CD8-positive, alpha-beta memory T cell (primary cell): ENCODE measurements around the gene CHID1. TPM values are rescaled to one million over a fixed set of nuclear protein-coding genes. Genes with fewer than 3 reads are reported as not detected.

Experiments used
- CTCF ChIA-PET: fragments of 350-600 bp; sonication (Branson Sonifier 250); formaldehyde crosslinking; loops from one replicate; lab custom pipeline; 2021; ENCODE audit warnings: antibody characterized with exemption; lab: Charles Lee
- POLR2A ChIA-PET: fragments of 350-600 bp; sonication (Branson Sonifier 250); formaldehyde crosslinking; loops from one replicate; lab custom pipeline; 2021; ENCODE audit warnings: antibody characterized with exemption; lab: Charles Lee
- DNase-seq, 5 donors: peaks; one replicate each; pipeline versions ENCODE4 v3.0.0 to v3.0.0-alpha.2; 2020 to 2022; ENCODE audit warnings: mixed read lengths in 1 of 5
- H3K27ac ChIP-seq: one replicate; pipeline ENCODE4 v1.7.0; 2013; ENCODE audit warnings: low read depth, mild to moderate bottlenecking, low read length, moderate library complexity
- H3K27me3 ChIP-seq: 2 replicates; pipeline ENCODE4 v1.7.0; 2013; ENCODE audit warnings: low read length, mild to moderate bottlenecking; ENCODE audit not compliant: insufficient read depth, poor library complexity, severe bottlenecking
- H3K36me3 ChIP-seq: 2 replicates; pipeline ENCODE4 v1.7.0; 2013; ENCODE audit warnings: mild to moderate bottlenecking, low read length, moderate library complexity; ENCODE audit not compliant: insufficient read depth
- H3K4me1 ChIP-seq: 2 replicates; pipeline ENCODE4 v1.7.0; 2013; ENCODE audit warnings: mild to moderate bottlenecking, low read length, moderate library complexity; ENCODE audit not compliant: insufficient read depth
- H3K4me3 ChIP-seq: 2 replicates; pipeline ENCODE4 v1.7.0; 2013; ENCODE audit warnings: mild to moderate bottlenecking, low read length
- H3K9me3 ChIP-seq: 2 replicates; pipeline ENCODE4 v1.7.0; 2013; ENCODE audit warnings: mild to moderate bottlenecking, low read length
- H3K27ac Mint-ChIP-seq, 8 donors: one replicate each; pipeline ENCODE4 v1.8.0; 2020 to 2021; ENCODE audit warnings: mixed read lengths in 8 of 8, mild to moderate bottlenecking in 6 of 8, inconsistent platforms in 3 of 8, moderate library complexity in 3 of 8
- H3K27me3 Mint-ChIP-seq, 2 donors: one replicate each; pipeline ENCODE4 v1.8.0; 2020 to 2021; ENCODE audit warnings: mixed read lengths in 2 of 2, mild to moderate bottlenecking in 1 of 2, moderate library complexity in 1 of 2
- H3K36me3 Mint-ChIP-seq, 3 donors: one replicate each; pipeline ENCODE4 v1.8.0; 2020 to 2021; ENCODE audit warnings: mixed read lengths in 3 of 3, inconsistent platforms in 1 of 3, mild to moderate bottlenecking in 1 of 3
- H3K4me1 Mint-ChIP-seq, 3 donors: one replicate each; pipeline ENCODE4 v1.8.0; 2020 to 2021; ENCODE audit warnings: mixed read lengths in 3 of 3, inconsistent platforms in 1 of 3, mild to moderate bottlenecking in 1 of 3
- H3K4me3 Mint-ChIP-seq, 7 donors: one replicate each; pipeline ENCODE4 v1.8.0; 2020 to 2021; ENCODE audit warnings: mixed read lengths in 7 of 7, mild to moderate bottlenecking in 6 of 7, moderate library complexity in 4 of 7, inconsistent platforms in 2 of 7
- H3K9me3 Mint-ChIP-seq, 5 donors: one replicate each; pipeline ENCODE4 v1.8.0; 2020 to 2022; ENCODE audit warnings: mixed read lengths in 5 of 5, mild to moderate bottlenecking in 3 of 5, moderate library complexity in 2 of 5, inconsistent platforms in 1 of 5
- polyA plus RNA-seq: library from polyadenylated mRNA; unstranded; fragments of 300-500 nt; fragmentation: Illumina TruSeq; gene quantifications from one replicate; pipeline ENCODE4 v1.2.3, GENCODE V29; 2021
- total RNA-seq, 2 experiments: library from RNA; stranded (reverse); gene quantifications; one replicate each; pipeline ENCODE4 v1.2.3, GENCODE V29; 2021

The CHID1 gene
- total and polyA plus RNA-seq, 3 experiments from 2014 or later: 57.1 to 94.1 (median 87.2) TPM

GRCh38 chr11:868802-869201, 41.8 kb downstream of the CHID1 start:
- no peak overlapping the region for H3K4me3 Mint-ChIP-seq
- H3K4me1 ChIP-seq: no peaks in the 10 kb centered on the region
- H3K36me3 Mint-ChIP-seq: peaks cover 0 to 8% (median 2%) of the 10 kb centered on the region in 3 donors
- ChIA-PET POLR2A (no interaction called here), CTCF (no interaction called here)
- DNase-seq: no peak
- no peaks in the 10 kb centered on the region for H3K27me3 Mint-ChIP-seq
- no peaks in the 10 kb centered on the region for H3K36me3 ChIP-seq
- H3K9me3 Mint-ChIP-seq: no peaks in the 10 kb centered on the region
- no peak overlapping the region for H3K27ac ChIP-seq
- no peaks in the 10 kb centered on the region for H3K4me1 Mint-ChIP-seq
- H3K27me3 ChIP-seq: no peaks in the 10 kb centered on the region
- no peak overlapping the region for H3K27ac Mint-ChIP-seq
- no peak overlapping the region for H3K4me3 ChIP-seq
- H3K9me3 ChIP-seq: no peaks in the 10 kb centered on the region

DNA sequence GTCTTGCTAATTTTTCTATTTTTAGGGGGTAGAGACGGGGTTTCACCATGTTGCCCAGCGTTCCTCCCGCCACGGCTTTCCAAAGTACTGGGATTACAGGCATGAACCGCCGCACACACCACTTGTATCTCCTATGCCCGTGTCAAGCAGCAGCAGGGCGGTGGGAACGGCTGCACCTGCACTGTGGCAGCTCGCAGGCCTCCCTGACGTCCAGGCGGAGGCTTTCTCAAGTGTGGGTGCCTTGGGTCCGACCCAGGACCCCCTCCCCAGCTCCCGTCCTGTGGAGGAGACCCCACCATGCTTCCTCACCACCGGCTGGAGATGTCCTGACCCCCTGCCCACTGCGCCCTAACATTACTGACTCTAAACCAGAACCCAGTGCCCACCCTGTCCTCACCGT, 42.2 kb downstream of the CHID1 start:
- Histone ChIP-seq H3K9me3 (no peaks in the 10 kb centered on the region), H3K27me3 (no peaks in the 10 kb centered on the region), H3K36me3 (no peaks in the 10 kb centered on the region), H3K27ac (no peak overlapping the region), H3K4me1 (no peaks in the 10 kb centered on the region), H3K4me3 (no peak overlapping the region)
- ChIA-PET POLR2A (no interaction called here), CTCF (interaction anchor here (1.0 kb wide), 1 partner anchor 20 kb away, joined by 4 read pairs; no protein-coding TSS in a partner anchor)
- DNase-seq: no peak
- Mint-ChIP-seq H3K4me1 (no peaks in the 10 kb centered on the region), H3K4me3 (no peak overlapping the region), H3K27me3 (no peaks in the 10 kb centered on the region), H3K27ac (no peak overlapping the region), H3K36me3 (peaks cover 0 to 4% (median 0%) of the 10 kb centered on the region in 3 donors), H3K9me3 (no peaks in the 10 kb centered on the region)

DNA sequence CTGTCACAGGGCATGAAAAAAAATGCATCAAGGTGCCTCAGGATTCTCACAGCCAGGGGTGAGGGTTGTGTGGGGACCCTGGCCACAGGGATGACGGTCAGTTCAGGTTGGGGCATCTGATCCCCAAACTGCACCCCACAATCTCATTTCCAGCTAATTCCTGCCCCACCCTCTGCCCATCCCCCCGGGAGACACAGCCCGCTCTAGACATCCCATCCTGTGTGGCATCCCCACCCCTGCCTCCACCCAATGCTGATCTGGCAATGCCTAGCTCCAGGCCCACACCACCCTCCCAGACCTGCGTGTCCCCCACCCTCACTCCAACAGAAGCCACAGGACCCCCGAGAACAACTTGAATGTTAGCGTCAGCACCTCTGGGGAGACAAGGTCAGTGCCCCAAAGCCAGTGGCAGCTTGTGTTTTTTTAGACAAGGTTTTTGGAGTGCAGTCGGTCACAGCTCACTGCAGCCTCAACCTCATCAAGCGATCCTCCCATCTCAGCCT, 42.7 kb downstream of the CHID1 start:
- Mint-ChIP-seq H3K9me3 (no peaks in the 10 kb centered on the region), H3K36me3 (peaks cover 0 to 4% (median 0%) of the 10 kb centered on the region in 3 donors), H3K4me1 (no peaks in the 10 kb centered on the region), H3K27me3 (no peaks in the 10 kb centered on the region), H3K4me3 (no peak overlapping the region), H3K27ac (no peak overlapping the region)
- ChIA-PET POLR2A (no interaction called here), CTCF (interaction anchor here (1.0 kb wide), 1 partner anchor 19 kb away, joined by 4 read pairs; no protein-coding TSS in a partner anchor)
- Histone ChIP-seq H3K4me1 (no peaks in the 10 kb centered on the region), H3K27me3 (no peaks in the 10 kb centered on the region), H3K4me3 (no peak overlapping the region), H3K9me3 (no peaks in the 10 kb centered on the region), H3K36me3 (no peaks in the 10 kb centered on the region), H3K27ac (no peak overlapping the region)
- DNase-seq: no peak

- no peak overlapping the region for H3K4me3 Mint-ChIP-seq
- Histone ChIP-seq H3K9me3 (no peaks in the 10 kb centered on the region), H3K4me3 (no peak overlapping the region), H3K27me3 (no peaks in the 10 kb centered on the region), H3K4me1 (no peaks in the 10 kb centered on the region), H3K36me3 (no peaks in the 10 kb centered on the region), H3K27ac (no peak overlapping the region)
- no peak overlapping the region for H3K27ac Mint-ChIP-seq
- no peaks in the 10 kb centered on the region for H3K4me1 Mint-ChIP-seq
- no peak for DNase-seq
- ChIA-PET POLR2A (no interaction called here), CTCF (no interaction called here)
- H3K9me3 Mint-ChIP-seq: no peaks in the 10 kb centered on the region
- H3K27me3 Mint-ChIP-seq: no peaks in the 10 kb centered on the region
- peaks cover 0 to 4% (median 0%) of the 10 kb centered on the region in 3 donors for H3K36me3 Mint-ChIP-seq
Observed at GRCh38 chr11:866481-866880, 44.1 kb downstream of the CHID1 start.

- Mint-ChIP-seq H3K4me3 (no peak overlapping the region), H3K36me3 (peaks cover 0 to 4% (median 0%) of the 10 kb centered on the region in 3 donors), H3K4me1 (no peaks in the 10 kb centered on the region), H3K27me3 (no peaks in the 10 kb centered on the region), H3K9me3 (no peaks in the 10 kb centered on the region), H3K27ac (no peak overlapping the region)
- Histone ChIP-seq H3K4me1 (no peaks in the 10 kb centered on the region), H3K27ac (no peak overlapping the region), H3K27me3 (no peaks in the 10 kb centered on the region), H3K9me3 (no peaks in the 10 kb centered on the region), H3K36me3 (no peaks in the 10 kb centered on the region), H3K4me3 (no peak overlapping the region)
- ChIA-PET CTCF (no interaction called here), POLR2A (no interaction called here)
- DNase-seq: no peak
Observed at GRCh38 chr11:865462-866430, 44.9 kb downstream of the CHID1 start.

DNA sequence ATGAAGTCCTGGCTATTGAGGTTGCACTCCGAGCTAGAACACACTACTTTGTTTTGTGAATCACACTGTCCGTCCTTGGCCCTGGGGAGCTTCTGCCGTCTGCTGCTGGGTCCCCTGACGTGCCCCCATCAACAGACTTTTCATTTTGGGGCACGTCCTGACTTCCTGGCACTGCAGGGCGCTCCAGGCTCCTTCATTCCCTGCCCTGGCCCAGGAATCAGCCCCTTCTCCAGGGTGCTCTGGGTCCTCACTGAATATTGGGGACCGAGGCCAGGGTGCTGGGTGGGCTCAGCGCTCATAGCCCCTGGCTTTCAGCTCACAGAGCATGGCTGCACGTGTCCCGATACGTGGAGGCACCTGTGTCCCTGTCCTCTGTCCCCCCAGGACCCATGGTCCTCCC, 45.7 kb downstream of the CHID1 start:
- peaks cover 0 to 4% (median 0%) of the 10 kb centered on the region in 3 donors for H3K36me3 Mint-ChIP-seq
- H3K27ac Mint-ChIP-seq: peak overlapping the region in 1 of 8 donors; percentile 46
- Histone ChIP-seq H3K27ac (no peak overlapping the region), H3K27me3 (no peaks in the 10 kb centered on the region), H3K9me3 (no peaks in the 10 kb centered on the region), H3K4me1 (no peaks in the 10 kb centered on the region), H3K36me3 (no peaks in the 10 kb centered on the region), H3K4me3 (no peak overlapping the region)
- no peak overlapping the region for H3K4me3 Mint-ChIP-seq
- DNase-seq: no peak
- no peaks in the 10 kb centered on the region for H3K9me3 Mint-ChIP-seq
- no peaks in the 10 kb centered on the region for H3K4me1 Mint-ChIP-seq
- POLR2A ChIA-PET: no interaction called here
- no peaks in the 10 kb centered on the region for H3K27me3 Mint-ChIP-seq
- CTCF ChIA-PET: no interaction called here

- Histone ChIP-seq H3K36me3 (no peaks in the 10 kb centered on the region), H3K27ac (no peak overlapping the region), H3K9me3 (no peaks in the 10 kb centered on the region), H3K4me3 (no peak overlapping the region), H3K4me1 (no peaks in the 10 kb centered on the region), H3K27me3 (no peaks in the 10 kb centered on the region)
- Mint-ChIP-seq H3K9me3 (no peaks in the 10 kb centered on the region), H3K4me3 (no peak overlapping the region), H3K27me3 (no peaks in the 10 kb centered on the region), H3K4me1 (no peaks in the 10 kb centered on the region), H3K36me3 (peaks cover 0 to 2% (median 0%) of the 10 kb centered on the region in 3 donors), H3K27ac (peak overlapping the region in 1 of 8 donors; percentile 46)
- no peak for DNase-seq
- CTCF ChIA-PET: no interaction called here
- POLR2A ChIA-PET: no interaction called here
Observed at GRCh38 chr11:863910-864827, 46.4 kb downstream of the CHID1 start.
